ENCODE results near the gene KCNQ2.

KCNQ2 gene

DNA sequence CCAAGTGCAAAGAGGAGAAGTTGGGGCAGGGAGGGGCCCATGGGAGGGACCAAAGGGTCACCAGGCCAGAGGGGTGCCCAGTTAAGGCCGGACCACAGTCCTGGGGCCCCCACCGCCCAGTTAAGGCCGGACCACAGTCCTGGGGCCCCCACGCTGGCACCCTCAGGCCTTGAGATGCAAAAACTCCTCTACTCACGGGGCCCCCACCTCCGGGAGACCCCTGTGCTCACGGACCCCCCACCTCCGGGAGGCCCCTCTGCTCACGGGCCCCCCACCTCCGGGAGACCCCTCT, 16.9 kb downstream of the KCNQ2 start:
- in situ Hi-C loops (cut with MboI; ENCODE audit: low sequenced_read_pairs), result no loop called here

DNA sequence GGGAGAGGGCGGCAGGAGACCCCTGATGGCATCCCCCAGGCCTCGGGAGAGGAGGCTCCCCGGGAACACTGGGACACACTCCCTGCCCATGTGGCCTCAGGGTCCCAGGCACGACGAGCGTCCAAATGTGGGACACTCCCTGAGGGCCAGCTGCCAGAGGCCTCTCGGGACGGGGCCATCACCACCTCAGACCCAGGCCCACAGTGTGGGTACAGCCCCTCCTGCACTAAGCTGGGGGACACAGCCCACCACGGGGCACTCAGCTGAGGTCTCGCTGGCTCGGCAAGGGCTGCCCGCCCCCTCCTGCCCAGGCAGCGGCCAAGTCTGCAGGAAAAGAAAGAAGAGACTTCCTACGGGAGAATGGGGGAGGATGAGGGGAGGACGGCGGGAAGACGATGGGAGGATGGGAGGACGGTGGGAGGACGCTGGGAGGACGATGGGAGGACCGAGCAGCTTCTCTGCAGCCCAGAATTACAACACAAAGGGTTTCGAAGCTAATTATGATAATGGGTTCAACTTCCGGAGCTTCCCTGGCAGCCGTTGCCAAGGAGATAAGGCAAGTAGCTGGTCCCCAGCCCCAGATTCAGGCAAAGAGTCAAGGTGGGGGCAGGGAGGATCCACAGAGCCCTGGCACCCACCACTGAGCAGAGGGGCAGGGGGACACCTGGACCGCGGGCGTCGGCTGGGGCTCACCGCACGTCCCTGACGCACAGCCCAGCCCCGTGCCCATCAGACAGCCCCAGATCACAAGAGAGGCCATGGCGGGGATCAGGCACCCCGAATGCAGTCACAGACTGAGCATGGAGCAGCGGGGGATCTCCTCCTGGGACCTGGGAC, 17.5 kb downstream of the KCNQ2 start:
- in situ Hi-C loops (cut with MboI; ENCODE audit: low sequenced_read_pairs), result no loop called here

DNA sequence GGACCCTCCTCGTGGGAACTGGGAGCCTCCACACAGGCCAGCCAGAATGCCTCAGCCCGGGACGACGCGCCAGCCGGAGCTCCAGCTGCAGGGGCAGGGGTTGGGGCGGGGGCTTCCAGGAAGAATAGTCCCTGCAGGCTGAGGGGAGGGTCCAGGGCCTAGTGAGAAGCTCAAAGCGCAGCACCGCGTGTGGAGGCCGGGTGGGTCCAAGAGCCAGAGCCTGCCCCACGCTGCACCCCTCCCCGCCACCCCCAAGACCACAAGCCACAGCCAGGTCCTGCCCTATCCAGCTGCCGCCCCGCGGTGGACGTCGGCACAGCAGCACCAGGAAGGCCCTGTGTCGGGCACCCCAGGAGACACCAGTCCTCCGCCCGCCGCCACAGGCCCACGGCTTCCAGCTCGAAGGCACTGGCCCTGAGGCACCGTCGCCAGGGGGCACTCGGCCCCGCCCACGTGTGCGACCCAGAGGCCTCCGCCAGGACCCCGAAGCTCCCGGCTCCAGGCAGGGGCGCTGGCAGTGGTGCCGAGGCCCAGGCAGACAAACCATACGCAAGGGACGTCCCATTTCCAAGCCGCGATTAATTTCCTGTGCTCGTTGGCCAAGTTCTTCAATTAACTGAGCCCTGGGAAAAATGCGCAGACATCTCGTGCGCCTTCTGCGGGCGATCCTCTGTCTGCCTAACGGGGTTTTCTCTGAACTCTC, 19.5 kb downstream of the KCNQ2 start:
- in situ Hi-C loops (cut with MboI; ENCODE audit: low sequenced_read_pairs), result no loop called here

DNA sequence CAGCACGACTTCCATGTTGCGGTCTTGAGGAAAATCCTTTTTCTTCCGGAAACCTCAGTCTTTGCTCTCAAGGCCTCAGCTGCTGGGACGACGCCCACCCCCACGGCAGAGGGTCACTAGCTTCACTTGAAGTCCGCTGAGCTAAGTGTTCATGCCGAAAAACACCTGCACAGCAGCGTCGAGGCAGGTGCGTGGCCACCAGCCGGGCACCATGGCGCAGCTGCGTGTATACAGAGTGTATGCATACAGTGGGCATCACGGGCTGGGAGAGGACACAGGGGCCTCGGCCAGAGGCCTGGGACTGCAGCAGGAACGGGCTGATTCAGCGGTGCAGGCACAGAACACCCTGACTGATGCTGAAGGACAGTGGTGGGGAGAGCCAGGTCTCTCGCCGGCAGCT, 20.1 kb downstream of the KCNQ2 start:
- in situ Hi-C loops (cut with MboI; ENCODE audit: low sequenced_read_pairs), result no loop called here

DNA sequence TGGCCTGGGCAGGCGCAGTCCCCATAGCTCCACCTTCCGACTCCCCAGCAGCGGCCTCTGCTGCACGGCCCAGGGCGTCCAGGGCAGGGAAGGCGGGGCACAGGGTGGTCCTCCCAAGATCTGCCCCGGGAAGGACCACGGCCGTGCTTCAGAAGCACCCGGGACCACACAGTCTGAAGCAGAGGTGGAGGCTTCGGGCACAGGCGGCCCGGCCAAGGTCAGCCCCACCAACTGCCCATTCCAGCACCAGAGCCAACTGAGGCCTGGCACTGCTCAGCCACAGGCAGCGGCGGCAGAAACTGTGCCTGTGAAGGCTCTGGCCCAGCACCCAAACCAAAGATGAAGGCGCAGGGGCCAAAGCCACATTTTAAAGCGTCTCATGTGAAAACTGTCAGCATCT, 20.6 kb downstream of the KCNQ2 start:
- in situ Hi-C loops (cut with MboI; ENCODE audit: low sequenced_read_pairs), result no loop called here

DNA sequence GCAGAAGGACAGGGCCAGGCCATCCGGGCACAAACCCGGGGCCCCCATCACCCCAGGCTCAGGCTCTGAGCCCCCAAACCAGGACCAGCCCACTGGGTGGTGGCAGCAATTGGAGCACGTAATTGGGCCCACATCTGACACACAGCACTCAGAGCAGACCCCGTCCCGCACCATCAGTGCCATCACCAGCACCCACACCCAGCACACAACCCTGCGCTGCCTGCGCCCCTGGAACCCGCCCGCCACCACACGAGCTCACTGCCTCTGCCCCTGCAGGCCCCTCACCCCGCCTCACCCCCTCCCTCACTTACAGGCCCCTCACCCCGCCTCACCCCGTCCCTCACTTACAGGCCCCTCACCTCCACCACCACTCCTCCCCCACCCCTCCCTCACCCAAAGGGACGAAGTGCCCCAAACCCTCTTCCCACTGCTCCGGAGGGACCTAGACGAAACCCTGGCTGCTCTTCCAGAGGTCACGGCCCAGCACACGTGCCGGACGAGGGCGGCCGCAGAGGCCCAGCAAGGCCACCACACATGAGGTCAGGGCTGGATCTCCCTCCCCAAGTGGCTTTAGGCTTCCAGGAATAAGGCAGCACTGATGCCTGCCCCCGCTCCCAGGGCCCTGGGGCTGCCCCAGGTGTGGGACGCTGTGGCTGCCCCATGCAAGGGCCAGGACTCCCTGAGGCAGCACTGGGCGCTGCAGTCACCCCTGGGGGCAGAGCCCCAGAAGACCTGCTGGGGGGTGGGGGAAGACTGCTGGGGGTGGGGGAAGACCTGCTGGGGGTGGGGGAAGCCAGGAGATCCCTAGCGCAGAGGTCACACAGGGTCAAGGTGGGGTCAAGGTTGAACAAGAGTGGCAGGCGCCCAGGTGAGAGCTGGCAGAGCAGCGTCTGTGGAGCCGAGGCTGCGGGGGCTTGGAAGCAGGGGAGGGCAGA, 22.4 kb downstream of the KCNQ2 start:
- in situ Hi-C loops (cut with MboI; ENCODE audit: low sequenced_read_pairs), result no loop called here

DNA sequence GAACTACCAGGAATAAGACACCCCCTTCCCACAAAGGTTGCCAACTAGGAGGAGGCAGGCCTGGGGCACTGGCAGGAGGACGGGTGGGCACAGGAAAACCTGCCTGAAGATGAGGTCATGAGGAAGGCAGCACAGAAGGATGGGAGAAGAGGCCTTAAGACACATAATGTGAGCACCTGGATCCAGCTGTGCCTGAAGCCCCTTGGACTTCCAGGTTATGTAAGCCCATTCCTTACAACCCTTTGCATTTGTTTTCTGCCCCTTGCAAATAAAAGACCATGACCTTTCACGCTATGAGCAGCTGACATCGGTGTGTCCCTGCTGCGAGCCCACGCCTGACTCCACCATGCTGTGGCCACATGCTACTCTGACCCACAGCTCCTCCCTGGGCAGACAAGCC, 23.4 kb downstream of the KCNQ2 start:
- in situ Hi-C loops (cut with MboI; ENCODE audit: low sequenced_read_pairs), result no loop called here

DNA sequence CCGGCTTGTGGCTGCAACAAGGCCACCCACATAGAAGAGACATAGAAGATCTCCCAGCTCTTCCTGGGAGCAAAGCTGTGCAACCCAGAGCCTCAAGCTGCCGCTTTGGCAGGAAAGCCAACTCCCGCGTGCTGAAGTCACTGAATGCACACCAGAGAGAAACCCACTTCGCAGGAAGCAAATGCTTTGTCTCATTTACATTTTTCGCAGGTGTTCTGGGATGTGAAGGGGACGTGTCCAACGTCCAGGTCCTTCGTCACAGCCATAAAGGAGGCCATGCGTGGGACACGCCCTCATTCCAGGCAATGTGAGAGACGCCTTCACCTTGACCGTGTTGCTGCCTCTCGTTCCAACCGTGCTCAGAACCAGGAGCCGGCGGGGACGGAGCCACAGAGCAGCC, 24.4 kb downstream of the KCNQ2 start:
- in situ Hi-C loops (cut with MboI; ENCODE audit: low sequenced_read_pairs), result no loop called here

DNA sequence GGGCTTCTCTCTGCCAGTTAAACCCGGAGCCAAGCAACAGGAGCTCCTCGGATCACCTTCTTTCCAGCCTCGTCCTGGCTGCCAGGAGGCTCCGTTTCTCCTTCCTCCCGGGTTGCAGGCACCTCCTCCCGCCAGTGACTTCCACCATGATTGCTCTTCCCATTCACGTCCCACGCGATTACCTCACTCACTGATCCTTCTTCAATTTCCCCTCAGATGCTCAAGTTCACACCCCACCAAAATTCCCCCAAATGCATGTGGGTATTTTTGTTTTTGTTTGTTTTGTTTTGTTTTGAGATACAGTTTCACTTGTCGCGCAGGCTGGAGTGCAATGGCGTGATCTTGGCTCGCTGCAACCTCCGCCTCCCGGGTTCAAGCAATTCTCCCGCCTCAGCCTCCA, 25.1 kb downstream of the KCNQ2 start:
- in situ Hi-C loops (cut with MboI; ENCODE audit: low sequenced_read_pairs), result no loop called here

DNA sequence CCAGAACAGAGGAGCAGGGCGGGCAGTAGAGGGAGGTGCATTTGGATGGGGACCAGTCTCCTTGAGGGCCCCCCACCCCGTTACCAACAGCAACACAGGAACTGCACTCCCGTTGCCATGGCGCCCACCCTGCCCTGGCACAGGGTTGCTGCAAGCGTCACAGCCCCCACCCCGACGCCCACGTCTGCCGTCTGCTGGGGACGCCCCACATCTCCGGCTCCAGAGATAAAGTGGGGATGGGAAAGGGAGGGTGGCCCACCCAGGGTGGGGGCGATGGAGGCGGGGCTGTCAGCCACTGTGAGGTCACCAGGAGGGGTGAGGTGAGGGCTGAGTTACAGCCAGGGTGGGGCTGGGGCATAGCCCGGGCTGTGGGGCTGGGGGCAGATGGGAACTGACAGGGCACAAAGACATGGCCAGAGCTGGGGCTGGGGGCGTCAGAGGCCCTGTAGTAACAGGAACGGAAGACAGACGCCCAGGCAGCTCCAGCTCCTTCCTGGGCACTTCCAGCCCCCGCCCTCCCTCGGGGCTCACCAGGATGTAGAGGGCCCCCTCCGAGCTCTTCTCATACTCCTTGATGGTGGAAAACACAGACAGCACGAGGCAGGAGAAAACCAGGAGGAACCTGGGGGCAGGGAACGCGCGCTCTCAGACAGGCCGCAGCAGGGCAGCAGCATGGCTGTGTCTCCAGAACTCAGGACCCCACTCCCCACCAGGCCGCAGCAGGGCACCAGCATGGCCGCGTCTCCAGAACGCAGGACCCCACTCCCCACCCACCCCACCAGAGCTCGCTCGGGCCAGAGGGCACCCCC, 26.0 kb downstream of the KCNQ2 start:
- in situ Hi-C loops (cut with MboI; ENCODE audit: low sequenced_read_pairs), result no loop called here

DNA sequence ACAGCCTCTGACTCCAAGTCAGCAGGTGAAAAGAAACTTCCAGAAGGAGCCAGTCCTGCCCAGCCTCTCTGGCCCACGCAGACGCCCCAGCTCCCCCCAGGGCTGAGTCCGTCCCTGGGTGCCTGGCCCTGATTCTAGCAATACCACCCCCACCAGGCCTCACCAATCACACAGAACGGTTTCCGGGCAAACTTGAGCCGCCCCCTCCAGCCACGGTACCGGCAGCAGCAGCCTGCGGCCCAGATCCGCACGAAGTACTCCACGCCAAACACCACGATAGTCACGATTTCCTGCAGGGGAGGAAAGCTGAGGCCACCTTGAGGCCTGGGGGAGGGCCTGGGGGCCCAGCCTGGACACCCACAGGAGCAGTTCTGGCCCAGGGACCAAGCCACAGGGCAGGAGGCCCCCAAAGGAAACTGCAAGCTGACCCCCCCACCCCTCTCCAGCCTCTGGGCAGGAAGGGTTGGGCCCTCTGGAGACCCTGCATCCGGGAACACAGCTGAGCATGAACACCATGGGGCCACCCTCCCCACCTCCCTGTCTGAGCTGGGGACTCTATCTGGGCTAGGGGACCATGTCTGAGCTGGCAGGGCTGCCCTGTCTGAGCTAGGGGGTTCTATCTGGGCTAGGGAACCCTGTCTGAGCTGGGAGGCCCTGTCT, 27.2 kb downstream of the KCNQ2 start:
- in situ Hi-C loops (cut with MboI; ENCODE audit: low sequenced_read_pairs), result no loop called here

DNA sequence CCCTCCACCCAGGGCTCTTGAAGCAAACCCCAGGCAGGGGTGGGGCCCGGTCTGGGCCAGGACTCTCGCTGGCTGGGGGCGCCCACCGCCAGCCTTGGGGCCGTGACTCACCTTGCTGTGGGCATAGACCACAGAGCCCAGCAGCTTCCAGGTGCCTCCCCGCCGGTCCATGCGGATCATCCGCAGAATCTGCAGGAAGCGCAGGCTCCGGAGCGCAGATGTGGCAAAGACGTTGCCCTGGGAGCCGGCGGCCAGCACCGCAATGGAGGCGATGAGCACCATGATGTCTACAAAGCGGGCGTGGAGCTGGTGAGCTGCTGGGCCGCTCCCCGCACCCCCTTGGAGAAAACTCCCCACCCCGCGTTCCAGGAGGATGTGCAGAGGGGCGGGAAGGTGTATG, 27.9 kb downstream of the KCNQ2 start:
- in situ Hi-C loops (cut with MboI; ENCODE audit: low sequenced_read_pairs), result no loop called here

DNA sequence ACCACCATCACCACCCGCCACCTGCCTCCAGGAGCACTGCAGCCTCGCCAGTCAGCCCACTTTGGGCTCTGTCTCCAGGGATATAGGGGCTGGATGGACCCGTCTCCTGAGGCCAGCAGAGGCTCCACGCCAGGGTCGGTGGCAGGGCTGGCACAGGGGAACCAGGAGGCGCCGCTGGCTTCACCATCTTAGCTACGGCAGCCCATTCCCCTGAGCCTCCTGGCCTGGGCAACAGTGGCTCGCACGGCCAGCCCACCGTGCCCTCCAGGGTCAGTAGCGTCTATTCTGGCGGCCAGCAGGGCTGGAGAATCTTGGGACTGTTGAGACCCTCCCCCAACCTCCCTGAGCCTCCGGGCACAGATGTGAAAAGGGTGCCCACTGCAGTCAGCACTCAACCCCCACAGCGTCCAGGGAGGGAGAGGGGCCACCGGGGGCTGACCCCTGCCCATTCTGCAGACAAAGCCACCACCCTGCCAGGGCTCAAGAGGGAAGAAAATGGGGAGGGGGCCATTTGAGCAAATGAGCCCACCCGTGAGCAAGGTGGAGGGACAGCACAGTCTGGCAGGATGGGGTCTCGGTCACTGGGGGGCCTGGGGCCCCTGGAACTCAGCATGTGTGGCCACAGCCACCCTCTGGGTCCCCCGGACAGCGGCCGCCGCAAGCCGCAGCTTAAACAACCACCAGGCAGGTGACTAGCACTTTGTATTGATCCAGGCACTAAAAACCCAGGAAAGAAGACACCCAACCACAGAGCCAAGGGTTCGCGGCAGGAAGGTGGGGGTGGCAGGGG, 28.7 kb downstream of the KCNQ2 start:
- in situ Hi-C loops (cut with MboI; ENCODE audit: low sequenced_read_pairs), result no loop called here

DNA sequence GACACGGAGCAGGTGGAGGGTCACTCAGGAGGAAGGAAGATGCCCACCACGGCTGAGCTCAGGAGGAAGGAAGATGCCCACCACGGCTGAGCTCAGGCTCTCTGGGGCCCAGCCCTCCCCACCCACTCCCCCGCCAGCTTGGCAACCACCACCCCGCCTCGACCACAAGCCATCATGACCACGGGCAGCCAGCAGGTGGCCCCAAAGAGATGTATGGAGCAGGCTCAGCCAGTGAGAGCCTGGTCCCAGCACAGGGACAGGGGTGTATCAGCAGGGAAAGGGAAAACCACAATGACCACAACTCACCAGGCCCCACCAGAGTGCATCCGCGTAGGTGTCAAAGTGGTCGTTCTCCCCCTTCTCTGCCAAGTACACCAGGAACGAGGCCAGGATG, 30.4 kb downstream of the KCNQ2 start:
- in situ Hi-C loops (cut with MboI; ENCODE audit: low sequenced_read_pairs), result no loop called here

DNA sequence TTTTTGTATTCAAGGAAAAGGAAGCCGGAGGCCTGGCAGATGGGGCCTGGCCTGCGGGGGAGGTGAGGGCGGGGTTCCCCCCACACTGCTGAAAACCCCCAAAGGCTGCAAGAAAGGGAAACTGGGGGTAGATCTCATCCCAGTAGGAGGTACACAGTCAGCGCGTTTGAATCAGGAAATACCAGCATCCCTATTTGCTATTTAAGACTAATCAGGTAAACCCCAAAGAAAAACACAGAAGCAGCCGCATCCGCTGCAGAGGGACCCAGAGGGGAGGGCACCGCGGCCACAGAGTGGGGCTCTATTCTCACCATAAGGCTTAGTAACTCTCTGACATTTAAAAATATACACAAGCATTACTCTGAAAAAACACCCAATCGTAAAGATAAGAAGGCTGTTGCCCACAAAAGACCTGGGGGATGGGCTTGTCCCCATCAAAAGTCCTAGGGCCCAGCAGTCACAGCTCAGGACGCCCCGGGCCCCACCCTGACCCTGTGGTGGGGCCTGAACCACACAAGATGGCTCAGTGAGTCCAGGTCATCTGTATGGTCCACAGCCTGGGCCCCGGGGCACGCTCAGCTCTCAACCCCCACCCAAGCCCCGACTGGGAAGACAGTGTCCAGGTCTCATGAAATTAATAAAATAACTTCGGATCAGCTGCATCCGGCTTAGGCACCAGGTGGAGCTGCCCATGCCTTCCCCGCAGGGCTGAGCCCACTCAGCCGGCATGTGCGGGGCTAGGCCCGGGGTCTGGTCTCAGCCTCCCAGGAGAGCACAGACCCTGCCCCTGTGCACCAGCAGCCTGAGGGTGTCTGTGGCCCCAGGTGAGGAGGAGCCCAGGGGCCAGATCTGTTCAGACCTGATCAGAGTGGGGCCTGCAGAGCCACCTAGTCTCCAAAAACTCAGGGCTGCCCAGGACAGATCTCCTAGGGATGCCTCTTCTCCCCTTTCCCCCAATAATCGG, 31.0 kb downstream of the KCNQ2 start:
- in situ Hi-C loops (cut with MboI; ENCODE audit: low sequenced_read_pairs), result no loop called here

DNA sequence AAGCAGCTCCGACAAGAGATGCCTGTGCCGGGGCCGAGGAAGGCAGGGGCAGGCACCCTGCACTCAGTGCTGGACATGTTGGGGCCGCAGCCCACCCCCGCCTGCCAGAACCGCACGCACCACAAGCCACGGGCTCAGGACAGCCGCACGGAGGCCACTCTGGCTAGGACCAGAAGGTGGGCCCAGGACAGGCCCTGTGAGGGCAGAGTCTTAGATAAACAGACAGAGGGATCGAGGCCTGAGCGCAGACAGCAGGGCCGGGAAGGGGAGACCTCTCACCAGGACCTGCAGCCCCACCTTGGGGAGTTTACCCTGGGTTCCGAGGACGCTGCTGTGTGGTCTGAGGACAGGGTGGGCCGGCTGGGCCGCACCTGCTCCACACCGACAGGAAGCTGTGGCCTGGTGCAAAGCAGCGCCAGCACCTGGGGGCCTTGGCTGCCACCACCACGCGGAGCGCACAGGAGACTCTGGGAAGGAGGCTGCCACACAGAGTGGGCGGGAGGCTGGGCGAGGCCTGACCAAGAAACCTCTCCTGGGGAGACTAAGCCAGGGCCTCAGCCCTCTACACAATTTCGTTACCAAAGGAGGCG, 32.0 kb downstream of the KCNQ2 start:
- in situ Hi-C loops (cut with MboI; ENCODE audit: low sequenced_read_pairs), result no loop called here

DNA sequence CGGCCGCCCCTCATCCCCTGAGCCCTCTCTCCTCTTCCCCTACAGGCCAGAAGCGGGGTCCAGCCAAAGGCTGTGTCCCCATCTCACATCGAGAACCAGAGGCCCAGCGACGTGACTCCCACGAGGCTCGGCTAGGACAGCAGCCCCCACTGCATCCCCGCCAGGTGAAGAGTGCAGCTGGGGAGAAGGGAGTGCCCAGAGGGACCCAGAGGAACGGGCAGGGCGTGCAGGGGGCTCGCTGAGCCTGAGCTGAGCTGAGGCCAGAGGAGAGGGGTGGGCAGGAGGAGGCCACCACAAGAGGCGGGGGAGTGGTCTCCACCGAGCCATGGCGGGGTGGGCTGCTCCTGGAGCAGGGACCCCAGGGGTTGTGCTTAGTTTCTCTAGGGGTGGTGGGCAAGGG, 32.6 kb downstream of the KCNQ2 start:
- in situ Hi-C loops (cut with MboI; ENCODE audit: low sequenced_read_pairs), result no loop called here

DNA sequence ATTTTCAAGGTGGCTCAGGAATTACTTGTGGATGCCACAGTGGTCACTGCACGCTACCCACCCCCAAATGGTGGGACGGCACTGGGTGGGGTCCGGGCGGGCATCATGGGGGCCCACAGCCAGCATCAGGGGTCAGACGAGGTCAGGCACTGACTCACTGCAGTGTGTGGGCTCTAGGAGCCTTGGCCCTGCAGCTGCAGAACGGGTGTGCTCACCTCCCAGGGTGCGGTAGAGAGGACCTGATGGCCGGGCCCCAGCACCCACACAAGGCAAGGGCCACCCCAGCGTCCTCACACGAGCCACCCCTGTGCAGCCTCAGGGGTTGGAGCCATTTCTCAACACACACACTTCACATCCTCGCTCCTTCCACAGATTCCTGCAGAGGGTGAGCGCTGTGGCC, 34.3 kb downstream of the KCNQ2 start:
- in situ Hi-C loops (cut with MboI; ENCODE audit: low sequenced_read_pairs), result no loop called here

Measured in hTERT RPE-1 (cell line).